CD4-positive, alpha-beta T cell treated with Interferon gamma for 1 hour (primary cell): ENCODE results near the gene FPR3.
"Not testable (repeated sequence)": the region's sequence is repeated elsewhere in the genome, so short reads cannot be mapped to it uniquely, and the experiment has no call there.

ENCODE experiments used
- DNase-seq: peaks from one replicate; pipeline ENCODE4 v3.0.0-alpha.2; 2020

Gene FPR3, protein sequence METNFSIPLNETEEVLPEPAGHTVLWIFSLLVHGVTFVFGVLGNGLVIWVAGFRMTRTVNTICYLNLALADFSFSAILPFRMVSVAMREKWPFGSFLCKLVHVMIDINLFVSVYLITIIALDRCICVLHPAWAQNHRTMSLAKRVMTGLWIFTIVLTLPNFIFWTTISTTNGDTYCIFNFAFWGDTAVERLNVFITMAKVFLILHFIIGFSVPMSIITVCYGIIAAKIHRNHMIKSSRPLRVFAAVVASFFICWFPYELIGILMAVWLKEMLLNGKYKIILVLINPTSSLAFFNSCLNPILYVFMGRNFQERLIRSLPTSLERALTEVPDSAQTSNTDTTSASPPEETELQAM

DNA sequence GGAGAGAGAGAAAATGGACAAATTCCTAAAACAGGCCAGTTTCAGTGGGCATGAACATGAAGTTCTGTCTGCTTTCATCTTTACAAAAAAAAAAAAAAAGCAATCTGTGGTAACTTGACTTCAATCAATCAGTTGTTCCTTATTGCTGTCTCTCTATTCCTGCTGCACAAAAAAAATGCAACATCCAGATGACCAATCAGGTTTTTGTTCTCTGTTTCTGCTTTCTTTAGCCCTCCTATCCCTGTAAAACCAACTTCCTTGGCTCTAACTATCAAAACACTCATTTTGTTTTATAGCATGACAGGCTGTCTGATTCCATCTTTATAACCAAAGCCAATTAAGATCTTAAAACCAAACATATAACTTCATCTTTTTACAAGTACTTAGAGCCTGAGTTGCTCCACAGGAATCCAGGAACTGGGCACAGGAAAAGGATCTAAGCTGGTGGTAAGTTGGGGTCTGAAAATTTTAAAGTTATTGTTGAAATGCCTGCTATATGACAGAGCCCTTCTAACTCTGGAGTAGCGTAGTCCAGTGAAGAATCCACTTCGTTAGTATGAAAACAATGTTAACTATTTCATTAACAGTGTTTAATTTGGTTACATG is at the start of gene FPR3:
Gene FPR3, plus strand, starts transcription at position 273 of the 606 bp plus-strand sequence. CDS start 28,592 bp downstream, outside the sequence.
- no peak for DNase-seq

DNA sequence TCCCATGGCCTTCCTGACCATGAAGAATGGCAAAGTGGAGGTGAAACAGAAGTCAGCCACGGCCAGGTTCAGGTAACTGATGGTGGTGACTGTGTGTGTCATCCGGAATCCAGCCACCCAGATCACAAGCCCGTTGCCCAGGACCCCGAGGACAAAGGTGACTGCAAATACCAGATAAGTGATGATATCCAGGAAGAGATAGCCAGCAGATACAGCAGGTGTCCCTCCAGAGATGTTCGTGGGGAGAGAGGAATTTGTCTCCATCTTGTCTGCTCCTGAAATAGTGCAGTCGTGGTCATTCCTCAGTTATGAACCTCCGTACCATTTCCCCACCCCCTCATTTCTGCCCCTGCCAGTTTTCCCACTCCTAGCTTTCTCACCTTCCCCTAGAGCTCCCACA is 48.2 kb upstream of the FPR3 start:
- no peak for DNase-seq

- no peak for DNase-seq
Measured at GRCh38 chr19:51749979-51750378, 45.0 kb upstream of the FPR3 start.

- peak; percentile 24 for DNase-seq
Measured at GRCh38 chr19:51750400-51751094, 44.4 kb upstream of the FPR3 start.

GRCh38 chr19:51751655-51752054 is 43.3 kb upstream of the FPR3 start, which contains the start of gene FPR1:
Gene FPR1, minus strand, starts transcription at chr19:51751878. Its CDS starts 4,884 bp downstream, at chr19:51746994.
- DNase-seq: peak; percentile 51

DNA sequence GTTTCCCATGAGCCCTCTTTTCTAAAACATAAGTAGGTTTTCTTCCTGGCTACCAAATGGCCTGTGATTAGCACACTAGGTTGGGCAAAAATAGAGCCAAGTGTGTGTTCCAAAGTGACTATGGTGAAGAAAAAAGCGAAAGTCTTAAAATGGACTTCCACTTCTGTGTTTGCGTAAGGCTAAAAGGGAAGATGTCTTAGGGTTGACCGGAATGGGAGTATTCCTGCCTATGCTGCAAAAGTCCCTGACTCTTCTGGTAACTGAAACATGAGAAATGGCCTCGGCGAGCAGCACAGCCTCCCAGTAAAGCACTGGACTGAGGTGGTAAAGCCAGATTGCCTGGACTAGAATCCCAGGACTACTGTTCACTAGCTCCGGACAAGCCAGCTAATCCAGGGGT is 40.8 kb upstream of the FPR3 start:
- no peak for DNase-seq

DNA sequence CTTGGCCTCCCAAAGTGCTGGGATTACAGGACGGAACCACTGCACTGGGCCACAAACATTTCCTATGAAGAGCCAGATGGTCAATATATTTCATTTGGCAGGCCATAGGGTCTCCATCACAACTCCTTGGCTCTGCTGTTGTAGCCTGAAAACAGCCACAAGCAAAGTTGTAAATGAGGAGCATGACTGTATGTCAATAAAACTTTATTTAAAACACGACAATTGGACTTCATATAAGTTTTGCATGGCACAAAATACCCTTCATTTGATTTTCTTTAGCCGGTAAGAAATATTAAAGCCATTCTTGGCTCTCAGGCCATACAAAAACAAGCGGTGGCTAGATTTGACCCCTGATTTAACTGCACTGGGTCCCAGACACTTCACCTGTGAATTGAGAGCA is 40.2 kb upstream of the FPR3 start:
- DNase-seq: no peak

- DNase-seq: no peak
Measured at GRCh38 chr19:51755571-51755970, 39.4 kb upstream of the FPR3 start.

GRCh38 chr19:51760697-51761356 is 34.1 kb upstream of the FPR3 start, which contains the start of gene FPR2:
Gene FPR2, plus strand, starts transcription at chr19:51761180. Its CDS starts 7,479 bp downstream, at chr19:51768659.
- no peak for DNase-seq

GRCh38 chr19:51761696-51762095 is 33.3 kb upstream of the FPR3 start:
- DNase-seq: no peak

DNA sequence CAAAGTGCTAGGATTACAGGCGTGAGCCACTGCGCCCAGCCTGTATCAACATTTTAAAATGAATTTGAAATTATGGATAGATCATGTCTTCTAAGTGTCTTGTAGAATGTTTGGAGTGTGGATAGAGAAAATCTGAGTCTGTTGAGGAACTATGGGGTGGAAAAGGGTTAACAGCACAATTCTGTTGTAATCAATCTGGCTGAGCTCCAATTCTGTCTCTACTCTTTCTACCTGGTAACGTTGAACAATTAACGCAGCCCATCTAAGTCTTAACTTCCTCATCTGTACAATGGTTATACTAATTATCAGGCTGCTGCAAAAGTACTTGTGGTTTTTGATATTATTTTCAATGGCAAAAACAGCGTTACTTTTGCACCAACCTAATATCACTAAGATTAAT is 29.9 kb upstream of the FPR3 start:
- DNase-seq: no peak

DNA sequence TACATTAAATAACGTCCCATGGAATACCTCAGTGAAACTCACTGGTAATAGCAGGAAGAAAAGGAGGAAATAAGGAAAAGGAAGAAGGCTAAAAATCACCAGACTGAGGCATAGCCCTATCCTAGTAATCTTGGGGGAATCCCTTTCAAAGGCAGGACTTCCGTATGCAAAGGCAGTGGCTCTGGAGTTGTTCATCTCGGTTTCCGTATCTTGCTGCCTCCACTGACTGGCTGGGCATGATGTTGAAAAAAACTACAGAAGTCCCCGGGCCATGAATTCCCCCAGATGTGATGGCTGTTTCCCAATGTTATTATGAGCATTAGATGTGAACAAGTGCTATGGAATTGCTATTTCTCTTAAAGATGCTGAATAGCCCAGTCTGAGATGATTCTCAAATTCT is 28.5 kb upstream of the FPR3 start:
- no peak for DNase-seq

GRCh38 chr19:51771376-51772130 is 23.4 kb upstream of the FPR3 start:
- DNase-seq: peak; percentile 57

- no peak for DNase-seq
Measured at GRCh38 chr19:51772977-51773376, 22.0 kb upstream of the FPR3 start.

DNA sequence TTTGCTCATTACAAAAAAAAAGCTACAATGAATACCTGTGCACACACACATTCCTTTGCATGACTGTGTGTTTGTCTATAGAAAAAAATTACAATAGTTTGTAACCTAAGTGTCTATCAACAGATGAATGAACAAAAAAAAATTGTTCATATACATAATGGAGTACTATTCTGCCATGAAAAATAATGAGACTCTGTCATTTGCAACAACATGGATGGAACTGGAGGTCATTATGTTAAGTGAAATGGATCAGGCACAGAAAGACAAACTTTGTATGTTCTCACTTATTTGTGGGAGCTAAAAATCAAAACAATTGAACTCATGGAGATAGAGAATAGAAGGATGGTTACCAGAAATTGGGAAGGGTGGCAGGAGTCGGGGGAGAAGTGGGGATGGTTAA is 18.4 kb upstream of the FPR3 start:
- DNase-seq: not testable (repeated sequence)

GRCh38 chr19:51777570-51778462 is 17.1 kb upstream of the FPR3 start:
- peak; percentile 57 for DNase-seq

GRCh38 chr19:51779181-51779580 is 15.8 kb upstream of the FPR3 start:
- DNase-seq: no peak

DNA sequence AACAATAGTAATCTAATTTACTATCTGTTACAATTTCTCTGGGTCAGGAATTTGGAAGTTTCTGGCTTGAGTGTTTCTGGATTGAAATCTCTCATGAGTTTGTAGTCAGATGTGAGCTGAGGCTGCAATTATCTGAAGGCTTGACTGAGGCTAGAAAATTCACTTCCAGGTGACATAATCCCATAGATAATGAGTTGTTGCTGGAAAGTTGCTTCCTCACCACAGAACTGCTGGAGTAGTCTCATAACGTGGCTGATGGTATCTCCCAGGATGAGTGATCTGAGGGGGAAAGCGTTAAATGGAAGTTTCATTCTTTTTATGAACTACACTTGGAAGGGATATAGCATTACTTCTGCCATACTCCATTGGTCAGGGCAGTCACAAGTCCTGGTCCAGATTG is 15.3 kb upstream of the FPR3 start:
- DNase-seq: no peak

- DNase-seq: no peak
Measured at GRCh38 chr19:51780270-51780669, 14.7 kb upstream of the FPR3 start.

DNA sequence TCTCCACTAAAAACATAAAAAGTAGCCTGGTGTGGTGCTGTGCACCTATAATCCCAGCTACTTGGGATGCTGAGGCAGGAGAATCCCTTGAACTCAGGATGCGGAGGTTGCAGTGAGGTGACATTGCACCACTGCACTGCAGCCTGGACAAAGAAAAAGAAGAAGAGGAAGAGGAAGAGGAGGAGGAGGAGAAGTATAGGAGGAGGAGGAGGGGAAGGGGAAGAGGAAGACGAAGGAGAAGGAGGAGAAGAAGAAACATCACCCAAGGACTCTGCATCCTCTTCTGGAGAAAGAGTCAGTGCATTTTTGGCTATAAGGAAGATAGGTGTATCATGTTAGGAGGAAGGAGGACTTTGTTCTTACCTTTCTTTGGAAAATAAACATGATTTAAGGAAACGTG is 13.0 kb upstream of the FPR3 start:
- no peak for DNase-seq

- DNase-seq: no peak
Measured at GRCh38 chr19:51783372-51783771, 11.6 kb upstream of the FPR3 start.
